ENCODE measurements around the gene GOLIM4.
A peak's percentile ranks its signal among the peaks of the same experiment; 100 is the strongest.

GOLIM4 gene

GRCh38 chr3:168051070-168051469 is 44.7 kb downstream of the GOLIM4 start:
- no peak for DNase-seq (ENCODE audit: low read depth)
- no peak for TF ChIP-seq CTCF (IDR thresholded peaks at IDR 0.05; ENCODE audit: control insufficient read depth, insufficient read depth, low read depth, low read length, missing control alignments)
- no peak overlapping the region for H3K4me3 ChIP-seq (ENCODE audit: control insufficient read depth, low read depth, low read length)

GRCh38 chr3:168049367-168049974 is 46.3 kb downstream of the GOLIM4 start:
- no peak overlapping the region for H3K4me3 ChIP-seq (ENCODE audit: control insufficient read depth, low read depth, low read length)
- DNase-seq (ENCODE audit: low read depth) = no peak
- TF ChIP-seq CTCF (IDR thresholded peaks at IDR 0.05; ENCODE audit: control insufficient read depth, insufficient read depth, low read depth, low read length, missing control alignments) = no peak

GRCh38 chr3:168048414-168049330 is 47.1 kb downstream of the GOLIM4 start:
- DNase-seq (ENCODE audit: low read depth) = no peak

GRCh38 chr3:168047936-168048335 is 47.8 kb downstream of the GOLIM4 start:
- no peak for DNase-seq (ENCODE audit: low read depth)
- TF ChIP-seq CTCF (IDR thresholded peaks at IDR 0.05; ENCODE audit: control insufficient read depth, insufficient read depth, low read depth, low read length, missing control alignments) = no peak

More at GRCh38 chr3:168048414-168049330, 47.1 kb downstream of the GOLIM4 start:
- no peak for TF ChIP-seq CTCF (IDR thresholded peaks at IDR 0.05; ENCODE audit: control insufficient read depth, insufficient read depth, low read depth, low read length, missing control alignments)
- H3K4me3 ChIP-seq (ENCODE audit: control insufficient read depth, low read depth, low read length) = no peak overlapping the region

GRCh38 chr3:168047190-168047795 is 48.4 kb downstream of the GOLIM4 start:
- TF ChIP-seq CTCF (IDR thresholded peaks at IDR 0.05; ENCODE audit: control insufficient read depth, insufficient read depth, low read depth, low read length, missing control alignments) = peak; percentile 69
- no peak overlapping the region for H3K4me3 ChIP-seq (ENCODE audit: control insufficient read depth, low read depth, low read length)
- peak; percentile 68 for DNase-seq (ENCODE audit: low read depth)

More at GRCh38 chr3:168047936-168048335, 47.8 kb downstream of the GOLIM4 start:
- no peak overlapping the region for H3K4me3 ChIP-seq (ENCODE audit: control insufficient read depth, low read depth, low read length)

- DNase-seq (ENCODE audit: low read depth) = no peak
- no peak for TF ChIP-seq CTCF (IDR thresholded peaks at IDR 0.05; ENCODE audit: control insufficient read depth, insufficient read depth, low read depth, low read length, missing control alignments)
- no peak overlapping the region for H3K4me3 ChIP-seq (ENCODE audit: control insufficient read depth, low read depth, low read length)
These were observed 51.7 kb downstream of the GOLIM4 start for GRCh38 chr3:168044049-168044448.
